ENCODE measurements around the gene COL28A1. TPM values are rescaled to one million over a fixed set of nuclear protein-coding genes. Genes with fewer than 3 reads are reported as not detected.

Gene COL28A1
- total RNA-seq, 1 experiment from 2014 or later, result 7.3 TPM

GRCh38 chr7:7512861-7513597 lies 22.6 kb downstream of the COL28A1 start:
- POLR2A ChIA-PET, result no interaction called here
- intact Hi-C loops (cut with micrococcal nuclease; ENCODE audit: unreplicated experiment), result no loop called here
- H3K4me1 Mint-ChIP-seq (ENCODE audit: low read depth, unreplicated experiment), result peaks cover 5% of the 10 kb centered on the region
- H3K27me3 Mint-ChIP-seq (ENCODE audit: insufficient read depth, unreplicated experiment), result no peaks in the 10 kb centered on the region
- H3K4me3 Mint-ChIP-seq (ENCODE audit: unreplicated experiment), result no peak overlapping the region
- no peaks in the 10 kb centered on the region for H3K9me3 Mint-ChIP-seq (ENCODE audit: unreplicated experiment)
- H3K27me3 ChIP-seq (replicated peaks; ENCODE audit: control insufficient read depth, insufficient read depth, low read length), result no peaks in the 10 kb centered on the region
- no TSS peak for BruUV-seq (replicated peaks)
- CTCF ChIA-PET, result no interaction called here
- TF ChIP-seq, protein P1, sequence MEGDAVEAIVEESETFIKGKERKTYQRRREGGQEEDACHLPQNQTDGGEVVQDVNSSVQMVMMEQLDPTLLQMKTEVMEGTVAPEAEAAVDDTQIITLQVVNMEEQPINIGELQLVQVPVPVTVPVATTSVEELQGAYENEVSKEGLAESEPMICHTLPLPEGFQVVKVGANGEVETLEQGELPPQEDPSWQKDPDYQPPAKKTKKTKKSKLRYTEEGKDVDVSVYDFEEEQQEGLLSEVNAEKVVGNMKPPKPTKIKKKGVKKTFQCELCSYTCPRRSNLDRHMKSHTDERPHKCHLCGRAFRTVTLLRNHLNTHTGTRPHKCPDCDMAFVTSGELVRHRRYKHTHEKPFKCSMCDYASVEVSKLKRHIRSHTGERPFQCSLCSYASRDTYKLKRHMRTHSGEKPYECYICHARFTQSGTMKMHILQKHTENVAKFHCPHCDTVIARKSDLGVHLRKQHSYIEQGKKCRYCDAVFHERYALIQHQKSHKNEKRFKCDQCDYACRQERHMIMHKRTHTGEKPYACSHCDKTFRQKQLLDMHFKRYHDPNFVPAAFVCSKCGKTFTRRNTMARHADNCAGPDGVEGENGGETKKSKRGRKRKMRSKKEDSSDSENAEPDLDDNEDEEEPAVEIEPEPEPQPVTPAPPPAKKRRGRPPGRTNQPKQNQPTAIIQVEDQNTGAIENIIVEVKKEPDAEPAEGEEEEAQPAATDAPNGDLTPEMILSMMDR (IDR thresholded peaks at IDR 0.05; ENCODE audit: insufficient read depth in 1 of 2, low read depth in 1 of 2, low read length in 1 of 2, severe bottlenecking in 1 of 2, unreplicated experiment in 1 of 2), result no peak
- H3K4me1 ChIP-seq, result peaks cover 28% of the 10 kb centered on the region
- no peak overlapping the region for H3K27ac Mint-ChIP-seq (ENCODE audit: unreplicated experiment)
- no peaks in the 10 kb centered on the region for H3K9me3 ChIP-seq
- no peaks in the 10 kb centered on the region for H3K36me3 Mint-ChIP-seq (ENCODE audit: insufficient read depth, unreplicated experiment)
- H3K4me3 ChIP-seq (ENCODE audit: low read depth, low read length), result no peak overlapping the region
- no peak for DNase-seq
- no peaks in the 10 kb centered on the region for H3K36me3 ChIP-seq (ENCODE audit: control insufficient read depth, insufficient read depth, low read length)

DNA sequence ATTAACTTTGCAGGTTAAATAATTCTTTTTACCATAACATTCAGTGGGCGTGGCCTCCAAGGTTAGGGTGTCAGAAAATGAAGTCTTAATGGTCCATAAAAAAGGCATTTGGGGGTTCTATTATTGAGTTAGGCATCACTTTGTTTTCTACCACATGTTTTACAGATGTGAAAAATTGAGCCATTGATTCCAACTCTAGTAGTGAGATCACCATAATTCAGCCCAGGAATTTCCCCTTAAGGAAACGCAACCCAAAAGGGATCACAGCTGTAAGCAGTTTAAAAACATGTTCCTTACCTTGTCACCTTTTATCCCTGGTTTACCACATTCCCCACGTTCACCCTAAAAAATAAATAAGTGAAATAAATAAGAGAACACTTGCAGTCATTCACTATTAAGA lies 24.9 kb downstream of the COL28A1 start:
- TF ChIP-seq, protein P1 (IDR thresholded peaks at IDR 0.05; ENCODE audit: insufficient read depth in 1 of 2, low read depth in 1 of 2, low read length in 1 of 2, severe bottlenecking in 1 of 2, unreplicated experiment in 1 of 2), result no peak
- H3K4me1 ChIP-seq, result peaks cover 14% of the 10 kb centered on the region
- DNase-seq, result no peak
- Mint-ChIP-seq H3K4me3 (ENCODE audit: unreplicated experiment) (no peak overlapping the region), H3K27me3 (ENCODE audit: insufficient read depth, unreplicated experiment) (no peaks in the 10 kb centered on the region), H3K36me3 (ENCODE audit: insufficient read depth, unreplicated experiment) (no peaks in the 10 kb centered on the region), H3K9me3 (ENCODE audit: unreplicated experiment) (no peaks in the 10 kb centered on the region), H3K27ac (ENCODE audit: unreplicated experiment) (no peak overlapping the region), H3K4me1 (ENCODE audit: low read depth, unreplicated experiment) (no peaks in the 10 kb centered on the region)
- H3K4me3 ChIP-seq (ENCODE audit: low read depth, low read length), result no peak overlapping the region
- intact Hi-C loops (cut with micrococcal nuclease; ENCODE audit: unreplicated experiment), result no loop called here
- POLR2A ChIA-PET, result no interaction called here
- BruUV-seq (replicated peaks), result no TSS peak
- no peaks in the 10 kb centered on the region for H3K9me3 ChIP-seq
- no peaks in the 10 kb centered on the region for H3K36me3 ChIP-seq (ENCODE audit: control insufficient read depth, insufficient read depth, low read length)
- CTCF ChIA-PET, result no interaction called here
- H3K27me3 ChIP-seq (replicated peaks; ENCODE audit: control insufficient read depth, insufficient read depth, low read length), result no peaks in the 10 kb centered on the region

- H3K36me3 Mint-ChIP-seq (ENCODE audit: insufficient read depth, unreplicated experiment), result no peaks in the 10 kb centered on the region
- H3K4me3 Mint-ChIP-seq (ENCODE audit: unreplicated experiment), result no peak overlapping the region
- Histone ChIP-seq H3K27me3 (replicated peaks; ENCODE audit: control insufficient read depth, insufficient read depth, low read length) (no peaks in the 10 kb centered on the region), H3K9me3 (no peaks in the 10 kb centered on the region), H3K4me1 (peaks cover 20% of the 10 kb centered on the region), H3K36me3 (ENCODE audit: control insufficient read depth, insufficient read depth, low read length) (no peaks in the 10 kb centered on the region), H3K4me3 (ENCODE audit: low read depth, low read length) (no peak overlapping the region)
- no peak overlapping the region for H3K27ac Mint-ChIP-seq (ENCODE audit: unreplicated experiment)
- ChIA-PET CTCF (no interaction called here), POLR2A (no interaction called here)
- TF ChIP-seq, protein P1 (IDR thresholded peaks at IDR 0.05; ENCODE audit: insufficient read depth in 1 of 2, low read depth in 1 of 2, low read length in 1 of 2, severe bottlenecking in 1 of 2, unreplicated experiment in 1 of 2), result no peak
- no peak for DNase-seq
- no peaks in the 10 kb centered on the region for H3K4me1 Mint-ChIP-seq (ENCODE audit: low read depth, unreplicated experiment)
- BruUV-seq (replicated peaks), result no TSS peak
- intact Hi-C loops (cut with micrococcal nuclease; ENCODE audit: unreplicated experiment), result loop anchor here (1.0 kb wide), 1 partner anchor 10 kb away; no protein-coding TSS in a partner anchor
- no peaks in the 10 kb centered on the region for H3K9me3 Mint-ChIP-seq (ENCODE audit: unreplicated experiment)
- no peaks in the 10 kb centered on the region for H3K27me3 Mint-ChIP-seq (ENCODE audit: insufficient read depth, unreplicated experiment)
Observed at GRCh38 chr7:7505915-7506314, 29.8 kb downstream of the COL28A1 start.
